ENCODE results near the gene PKD2L1. TPM values are rescaled to one million over a fixed set of nuclear protein-coding genes. Genes with fewer than 3 reads are reported as not detected.

Gene PKD2L1
- total RNA-seq, 1 experiment from 2014 or later: not detected

GRCh38 chr10:100327718-100328009 lies 2.4 kb downstream of the PKD2L1 start:
- no TSS peak for BruUV-seq (replicated peaks)
- DNase-seq (ENCODE audit: low read depth, low spot score) (no peak), ATAC-seq (no peak)
- in situ Hi-C loops (cut with HindIII; ENCODE audit: low pct_unique_long_range_greater_than_20kb, low sequenced_read_pairs) (no loop called here), intact Hi-C loops (cut with micrococcal nuclease; ENCODE audit: unreplicated experiment) (no loop called here)
- Histone ChIP-seq H3K4me1 (ENCODE audit: control insufficient read depth, insufficient read depth, low read length) (no peaks in the 10 kb centered on the region), H3K9me3 (ENCODE audit: control insufficient read depth, insufficient read depth, low read depth, low read length) (no peaks in the 10 kb centered on the region), H3K36me3 (ENCODE audit: control insufficient read depth, insufficient read depth, low read length) (no peaks in the 10 kb centered on the region), H3K4me3 (ENCODE audit: low read depth in 2 of 2, low read length in 2 of 2) (no peak overlapping the region), H3K27me3 (ENCODE audit: control insufficient read depth, insufficient read depth, low read length) (peaks cover 8% of the 10 kb centered on the region), H3K27ac (ENCODE audit: low read length) (no peak overlapping the region)
- ChIA-PET POLR2A (interaction anchor here (0.5 kb wide), 1 partner anchor 437 kb away, joined by 3 read pairs; no protein-coding TSS in a partner anchor), CTCF (interaction anchor here (1.1 kb wide), 1 partner anchor 15 kb away, joined by 4 read pairs; no protein-coding TSS in a partner anchor)
- TF ChIP-seq REST (IDR thresholded peaks at IDR 0.05; ENCODE audit: insufficient read depth in 1 of 2, low read depth in 2 of 2, low read length in 1 of 2): no peak
- no peak for TF ChIP-seq TCF7L2 (IDR thresholded peaks at IDR 0.05; ENCODE audit: low read depth, low read length)
- TF ChIP-seq SIN3A (IDR thresholded peaks at IDR 0.05; ENCODE audit: borderline replicate concordance, insufficient read depth, low read depth, low read length): no peak
- TF ChIP-seq, protein P1, sequence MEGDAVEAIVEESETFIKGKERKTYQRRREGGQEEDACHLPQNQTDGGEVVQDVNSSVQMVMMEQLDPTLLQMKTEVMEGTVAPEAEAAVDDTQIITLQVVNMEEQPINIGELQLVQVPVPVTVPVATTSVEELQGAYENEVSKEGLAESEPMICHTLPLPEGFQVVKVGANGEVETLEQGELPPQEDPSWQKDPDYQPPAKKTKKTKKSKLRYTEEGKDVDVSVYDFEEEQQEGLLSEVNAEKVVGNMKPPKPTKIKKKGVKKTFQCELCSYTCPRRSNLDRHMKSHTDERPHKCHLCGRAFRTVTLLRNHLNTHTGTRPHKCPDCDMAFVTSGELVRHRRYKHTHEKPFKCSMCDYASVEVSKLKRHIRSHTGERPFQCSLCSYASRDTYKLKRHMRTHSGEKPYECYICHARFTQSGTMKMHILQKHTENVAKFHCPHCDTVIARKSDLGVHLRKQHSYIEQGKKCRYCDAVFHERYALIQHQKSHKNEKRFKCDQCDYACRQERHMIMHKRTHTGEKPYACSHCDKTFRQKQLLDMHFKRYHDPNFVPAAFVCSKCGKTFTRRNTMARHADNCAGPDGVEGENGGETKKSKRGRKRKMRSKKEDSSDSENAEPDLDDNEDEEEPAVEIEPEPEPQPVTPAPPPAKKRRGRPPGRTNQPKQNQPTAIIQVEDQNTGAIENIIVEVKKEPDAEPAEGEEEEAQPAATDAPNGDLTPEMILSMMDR (IDR thresholded peaks at IDR 0.05): no peak
- no peak for TF ChIP-seq POLR2AphosphoS5 (IDR thresholded peaks at IDR 0.05; ENCODE audit: low read depth, low read length)

GRCh38 chr10:100327007-100327717 lies 2.9 kb downstream of the PKD2L1 start:
- in situ Hi-C loops (cut with HindIII; ENCODE audit: low pct_unique_long_range_greater_than_20kb, low sequenced_read_pairs): no loop called here
- DNase-seq (ENCODE audit: low read depth, low spot score): no peak
- no TSS peak for BruUV-seq (replicated peaks)
- peaks cover 8% of the 10 kb centered on the region for H3K27me3 ChIP-seq (ENCODE audit: control insufficient read depth, insufficient read depth, low read length)
- H3K9me3 ChIP-seq (ENCODE audit: control insufficient read depth, insufficient read depth, low read depth, low read length): no peaks in the 10 kb centered on the region
- H3K4me1 ChIP-seq (ENCODE audit: control insufficient read depth, insufficient read depth, low read length): no peaks in the 10 kb centered on the region
- TF ChIP-seq, protein P1 (IDR thresholded peaks at IDR 0.05): no peak
- TF ChIP-seq POLR2AphosphoS5 (IDR thresholded peaks at IDR 0.05; ENCODE audit: low read depth, low read length): no peak
- TF ChIP-seq REST (IDR thresholded peaks at IDR 0.05; ENCODE audit: insufficient read depth in 1 of 2, low read depth in 2 of 2, low read length in 1 of 2): no peak
- TF ChIP-seq SIN3A (IDR thresholded peaks at IDR 0.05; ENCODE audit: borderline replicate concordance, insufficient read depth, low read depth, low read length): no peak
- no peak for TF ChIP-seq TCF7L2 (IDR thresholded peaks at IDR 0.05; ENCODE audit: low read depth, low read length)
- CTCF ChIA-PET: interaction anchor here (1.1 kb wide), 1 partner anchor 16 kb away, joined by 4 read pairs; no protein-coding TSS in a partner anchor
- no peak for ATAC-seq
- POLR2A ChIA-PET: no interaction called here
- intact Hi-C loops (cut with micrococcal nuclease; ENCODE audit: unreplicated experiment): no loop called here
- no peak overlapping the region for H3K27ac ChIP-seq (ENCODE audit: low read length)
- no peaks in the 10 kb centered on the region for H3K36me3 ChIP-seq (ENCODE audit: control insufficient read depth, insufficient read depth, low read length)
- H3K4me3 ChIP-seq (ENCODE audit: low read depth in 2 of 2, low read length in 2 of 2): no peak overlapping the region

All from Panc1 (cell line).